Mesenchymal stem cell (in vitro differentiated cells and primary cell): Measurements from ENCODE around the gene C16orf74.

Source experiments
- DNase-seq: peaks from one replicate; pipeline ENCODE4 v3.0.0-alpha.2; 2013
- H2AFZ ChIP-seq: one replicate; pipeline ENCODE4 v1.6.1; 2013; ENCODE audit warnings: low read depth, mild to moderate bottlenecking, control low read depth, inconsistent platforms, low read length, moderate library complexity
- H2AK5ac ChIP-seq: 2 replicates; pipeline ENCODE4 v1.6.1; 2013; ENCODE audit warnings: low read length, moderate library complexity, mild to moderate bottlenecking, inconsistent platforms; ENCODE audit not compliant: severe bottlenecking
- H2BK120ac ChIP-seq: one replicate; pipeline ENCODE4 v1.6.1; 2013; ENCODE audit warnings: low read depth, mild to moderate bottlenecking, inconsistent platforms, low read length, moderate library complexity
- H2BK12ac ChIP-seq, 2 experiments: one replicate each; pipeline ENCODE4 v1.6.1; 2013; ENCODE audit warnings: inconsistent platforms in 2 of 2, low read length in 2 of 2, mild to moderate bottlenecking in 2 of 2, moderate library complexity in 2 of 2, control low read depth in 1 of 2
- H2BK15ac ChIP-seq: one replicate; pipeline ENCODE4 v1.6.1; 2013; ENCODE audit warnings: mild to moderate bottlenecking, low read depth, inconsistent platforms; ENCODE audit not compliant: poor library complexity, severe bottlenecking
- H2BK5ac ChIP-seq: 2 replicates; pipeline ENCODE4 v1.6.1; 2013; ENCODE audit warnings: low read depth, mild to moderate bottlenecking, low read length, control low read depth, inconsistent platforms; ENCODE audit not compliant: poor library complexity, severe bottlenecking
- H3K14ac ChIP-seq, 2 experiments: one replicate each; pipeline ENCODE4 v1.6.1; 2013; ENCODE audit warnings: inconsistent platforms in 2 of 2, low read length in 2 of 2, control low read depth in 1 of 2, mild to moderate bottlenecking in 1 of 2, moderate library complexity in 1 of 2
- H3K18ac ChIP-seq, 2 experiments: one replicate each; pipeline ENCODE4 v1.6.1; 2013; ENCODE audit warnings: inconsistent platforms in 2 of 2, low read length in 2 of 2, control low read depth in 1 of 2, low read depth in 1 of 2, mild to moderate bottlenecking in 1 of 2
- H3K23ac ChIP-seq, 2 experiments: one replicate each; pipeline ENCODE4 v1.6.1; 2013; ENCODE audit warnings: inconsistent platforms in 2 of 2, low read length in 2 of 2, mild to moderate bottlenecking in 2 of 2, moderate library complexity in 2 of 2, control low read depth in 1 of 2
- H3K27ac ChIP-seq: 2 replicates; pipeline ENCODE4 v1.5.1; 2013; ENCODE audit warnings: mild to moderate bottlenecking, moderate library complexity, low read length, control low read depth, inconsistent platforms; ENCODE audit not compliant: poor library complexity, severe bottlenecking
- H3K27me3 ChIP-seq, 2 experiments: 2 replicates each; pipeline versions ENCODE4 v1.6.1 to v1.7.0; 2013; ENCODE audit warnings: low read length in 2 of 2, mild to moderate bottlenecking in 2 of 2, moderate library complexity in 2 of 2, control low read depth in 1 of 2, inconsistent platforms in 1 of 2; ENCODE audit not compliant: control insufficient read depth in 1 of 2, insufficient read depth in 1 of 2
- H3K36me3 ChIP-seq, 2 experiments: 2 replicates each; pipeline versions ENCODE4 v1.6.1 to v1.7.0; 2013; ENCODE audit warnings: low read length in 2 of 2, control low read depth in 1 of 2, inconsistent platforms in 1 of 2, low read depth in 1 of 2, mild to moderate bottlenecking in 1 of 2; ENCODE audit not compliant: insufficient read depth in 2 of 2, control insufficient read depth in 1 of 2
- H3K4ac ChIP-seq, 2 experiments: one replicate each; pipeline ENCODE4 v1.6.1; 2013; ENCODE audit warnings: inconsistent platforms in 2 of 2, low read length in 2 of 2, mild to moderate bottlenecking in 2 of 2, moderate library complexity in 2 of 2, control low read depth in 1 of 2, low read depth in 1 of 2
- H3K4me1 ChIP-seq: 2 replicates; pipeline ENCODE4 v1.6.1; 2013; ENCODE audit warnings: low read depth, low read length, control low read depth; ENCODE audit not compliant: control insufficient read depth, insufficient read depth
- H3K4me2 ChIP-seq: 2 replicates; pipeline ENCODE4 v1.6.1; 2013; ENCODE audit warnings: low read length, mild to moderate bottlenecking, inconsistent platforms; ENCODE audit not compliant: poor library complexity, severe bottlenecking
- H3K4me3 ChIP-seq, 2 experiments: 2 replicates each; pipeline versions ENCODE4 v1.5.1 to v1.7.0; 2013; ENCODE audit warnings: low read length in 2 of 2, mild to moderate bottlenecking in 2 of 2, control low read depth in 1 of 2, low read depth in 1 of 2; ENCODE audit not compliant: insufficient read depth in 1 of 2
- H3K79me1 ChIP-seq: replicated peaks from 2 replicates; pipeline ENCODE4 v1.6.1; 2013; ENCODE audit warnings: mild to moderate bottlenecking, control low read depth, low read length, inconsistent platforms; ENCODE audit not compliant: poor library complexity, severe bottlenecking
- H3K9ac ChIP-seq: 2 replicates; pipeline ENCODE4 v1.7.0; 2013; ENCODE audit warnings: mild to moderate bottlenecking, low read length, moderate library complexity
- H3K9me3 ChIP-seq: 2 replicates; pipeline ENCODE4 v1.7.0; 2013; ENCODE audit warnings: mild to moderate bottlenecking, low read length; ENCODE audit not compliant: control insufficient read depth
- H4K8ac ChIP-seq: one replicate; pipeline ENCODE4 v1.6.1; 2013; ENCODE audit warnings: inconsistent platforms, mild to moderate bottlenecking, low read length, moderate library complexity
- H4K91ac ChIP-seq: one replicate; pipeline ENCODE4 v1.6.1; 2013; ENCODE audit warnings: mild to moderate bottlenecking, low read length, inconsistent platforms
- WGBS: methylation state at CpG from one replicate; pipeline ENCODE4 v1.1.7; 2013; ENCODE audit warnings: mixed read lengths; 5-methylcytosine and 5-hydroxymethylcytosine counted together

Gene C16orf74

GRCh38 chr16:85754413-85754812, 3.5 kb upstream of the C16orf74 start:
- Histone ChIP-seq H3K27ac (no peak overlapping the region), H3K9me3 (no peaks in the 10 kb centered on the region), H3K18ac (no peak overlapping the region), H2BK12ac (no peak overlapping the region), H3K23ac (no peak overlapping the region), H2AFZ (no peak overlapping the region), H2AK5ac (no peak overlapping the region), H4K91ac (peak overlapping the region; percentile 78), H2BK15ac (no peak overlapping the region), H3K36me3 (no peaks in the 10 kb centered on the region), H3K9ac (no peak overlapping the region), H3K79me1 (no peaks in the 10 kb centered on the region), H3K4me1 (peaks cover 22% of the 10 kb centered on the region), H4K8ac (peak overlapping the region; percentile 32), H3K4me3 (no peak overlapping the region), H2BK5ac (no peak overlapping the region), H2BK120ac (no peak overlapping the region), H3K27me3 (peaks cover 41 to 45% of the 10 kb centered on the region in 2 experiments), H3K4ac (no peak overlapping the region), H3K14ac (no peak overlapping the region), H3K4me2 (no peak overlapping the region)
- WGBS = 79% methylated on average over 7 of the region's 7 CpGs
- DNase-seq = no peak

GRCh38 chr16:85753976-85754375, 3.1 kb upstream of the C16orf74 start:
- Histone ChIP-seq H4K91ac (peak overlapping the region; percentile 78), H3K14ac (no peak overlapping the region), H3K4me3 (no peak overlapping the region), H3K4me2 (no peak overlapping the region), H3K23ac (no peak overlapping the region), H3K9ac (no peak overlapping the region), H3K4ac (no peak overlapping the region), H2AK5ac (no peak overlapping the region), H4K8ac (no peak overlapping the region), H3K18ac (no peak overlapping the region), H2BK12ac (no peak overlapping the region), H2BK120ac (no peak overlapping the region), H3K27me3 (peaks cover 37 to 42% of the 10 kb centered on the region in 2 experiments), H2BK15ac (peak overlapping the region; percentile 36), H2BK5ac (no peak overlapping the region), H3K9me3 (no peaks in the 10 kb centered on the region), H3K79me1 (no peaks in the 10 kb centered on the region), H2AFZ (no peak overlapping the region), H3K27ac (no peak overlapping the region), H3K36me3 (no peaks in the 10 kb centered on the region), H3K4me1 (peaks cover 21% of the 10 kb centered on the region)
- WGBS = 96% methylated on average over 7 of the region's 7 CpGs
- no peak for DNase-seq

GRCh38 chr16:85753559-85753958, 2.7 kb upstream of the C16orf74 start:
- H3K36me3 ChIP-seq = no peaks in the 10 kb centered on the region
- no peak overlapping the region for H3K4me2 ChIP-seq
- no peak overlapping the region for H2BK12ac ChIP-seq
- H3K79me1 ChIP-seq = no peaks in the 10 kb centered on the region
- no peak overlapping the region for H3K14ac ChIP-seq
- H2BK120ac ChIP-seq = no peak overlapping the region
- H4K8ac ChIP-seq = no peak overlapping the region
- H3K23ac ChIP-seq = no peak overlapping the region
- 92% methylated on average over 4 of the region's 6 CpGs for WGBS
- H2AFZ ChIP-seq = no peak overlapping the region
- DNase-seq = no peak
- peaks cover 21% of the 10 kb centered on the region for H3K4me1 ChIP-seq
- H2BK5ac ChIP-seq = no peak overlapping the region
- no peak overlapping the region for H3K9ac ChIP-seq
- H2BK15ac ChIP-seq = no peak overlapping the region
- H3K27ac ChIP-seq = no peak overlapping the region
- peaks cover 36 to 42% of the 10 kb centered on the region in 2 experiments for H3K27me3 ChIP-seq
- no peak overlapping the region for H3K4me3 ChIP-seq
- no peak overlapping the region for H2AK5ac ChIP-seq
- no peak overlapping the region for H3K4ac ChIP-seq
- H3K18ac ChIP-seq = no peak overlapping the region
- no peak overlapping the region for H4K91ac ChIP-seq
- no peaks in the 10 kb centered on the region for H3K9me3 ChIP-seq

- peak overlapping the region in 1 of 2 experiments; percentile 52 for H3K4ac ChIP-seq
- peaks cover 21% of the 10 kb centered on the region for H3K4me1 ChIP-seq
These were observed 1.9 kb upstream of the C16orf74 start for GRCh38 chr16:85752511-85753420.

More at GRCh38 chr16:85752511-85753420, 1.9 kb upstream of the C16orf74 start:
- Histone ChIP-seq H3K18ac (peak overlapping the region in 1 of 2 experiments; percentile 35), H2BK120ac (no peak overlapping the region), H3K79me1 (no peaks in the 10 kb centered on the region), H3K9me3 (no peaks in the 10 kb centered on the region), H4K8ac (peak overlapping the region; percentile 19), H3K9ac (no peak overlapping the region), H2BK15ac (peak overlapping the region; percentile 84), H3K14ac (no peak overlapping the region), H2AFZ (no peak overlapping the region), H3K27ac (no peak overlapping the region), H3K4me3 (no peak overlapping the region), H3K27me3 (peaks cover 36 to 42% of the 10 kb centered on the region in 2 experiments), H2BK5ac (no peak overlapping the region), H2BK12ac (peak overlapping the region in 1 of 2 experiments; percentile 76), H4K91ac (no peak overlapping the region), H2AK5ac (no peak overlapping the region), H3K23ac (no peak overlapping the region), H3K36me3 (no peaks in the 10 kb centered on the region), H3K4me2 (no peak overlapping the region)
- 36% methylated on average over 21 of the region's 21 CpGs for WGBS
- peak; percentile 78 for DNase-seq
